Measurements from ENCODE around the gene NUAK1.

NUAK1 gene

GRCh38 chr12:106063826-106064720 lies 74.7 kb downstream of the NUAK1 start:
- no peak for DNase-seq (ENCODE audit: low read depth)

- no peak for DNase-seq (ENCODE audit: low read depth)
Observed at GRCh38 chr12:106062693-106063092, 76.1 kb downstream of the NUAK1 start.

- no peak for DNase-seq (ENCODE audit: low read depth)
Observed at GRCh38 chr12:106058256-106059182, 80.2 kb downstream of the NUAK1 start.

- no peak for DNase-seq (ENCODE audit: low read depth)
Observed at GRCh38 chr12:106054049-106054448, 84.7 kb downstream of the NUAK1 start.

- no peak for DNase-seq (ENCODE audit: low read depth)
Observed at GRCh38 chr12:106051853-106052531, 86.8 kb downstream of the NUAK1 start.

GRCh38 chr12:106049546-106049945 lies 89.2 kb downstream of the NUAK1 start:
- DNase-seq (ENCODE audit: low read depth) = no peak

- DNase-seq (ENCODE audit: low read depth) = no peak
Observed at GRCh38 chr12:106049105-106049504, 89.6 kb downstream of the NUAK1 start.

GRCh38 chr12:106048676-106049075 lies 90.1 kb downstream of the NUAK1 start:
- DNase-seq (ENCODE audit: low read depth) = no peak

GRCh38 chr12:106048016-106048415 lies 90.7 kb downstream of the NUAK1 start:
- no peak for DNase-seq (ENCODE audit: low read depth)

GRCh38 chr12:106046947-106047346 lies 91.8 kb downstream of the NUAK1 start:
- no peak for DNase-seq (ENCODE audit: low read depth)

- no peak for DNase-seq (ENCODE audit: low read depth)
Observed at GRCh38 chr12:106046301-106046846, 92.4 kb downstream of the NUAK1 start.

GRCh38 chr12:106045251-106045674 lies 93.5 kb downstream of the NUAK1 start:
- no peak for DNase-seq (ENCODE audit: low read depth)

- DNase-seq (ENCODE audit: low read depth) = no peak
Observed at GRCh38 chr12:106044773-106045172, 94.0 kb downstream of the NUAK1 start.

GRCh38 chr12:106042037-106042436 lies 96.7 kb downstream of the NUAK1 start:
- DNase-seq (ENCODE audit: low read depth) = no peak

GRCh38 chr12:106040521-106040920 lies 98.2 kb downstream of the NUAK1 start:
- DNase-seq (ENCODE audit: low read depth) = no peak

GRCh38 chr12:106039646-106040404 lies 98.9 kb downstream of the NUAK1 start:
- no peak for DNase-seq (ENCODE audit: low read depth)

GRCh38 chr12:106039242-106039641 lies 99.5 kb downstream of the NUAK1 start:
- no peak for DNase-seq (ENCODE audit: low read depth)

GRCh38 chr12:106037524-106038298 lies 101.0 kb downstream of the NUAK1 start:
- DNase-seq (ENCODE audit: low read depth) = no peak

- DNase-seq (ENCODE audit: low read depth) = no peak
Observed at GRCh38 chr12:106035421-106035820, 103.3 kb downstream of the NUAK1 start.

- DNase-seq (ENCODE audit: low read depth) = no peak
Observed at GRCh38 chr12:106034316-106034715, 104.4 kb downstream of the NUAK1 start.

Data from T-helper 22 cell (primary cell).